Measurements from ENCODE around the gene URGCP. TPM values are rescaled to one million over a fixed set of nuclear protein-coding genes. Genes with fewer than 3 reads are reported as not detected.
A peak's percentile ranks its signal among the peaks of the same experiment; 100 is the strongest.

URGCP gene
- total RNA-seq, 2 experiments from 2014 or later = 18.8 to 19.4 TPM

GRCh38 chr7:43869006-43869866 is 37.2 kb downstream of the URGCP start, which contains the start of gene MRPS24:
TSS of gene MRPS24 (minus strand) at chr7:43869517. CDS start at chr7:43869495, 22 bp downstream.
- ChIA-PET CTCF (interaction anchor here (0.9 to 1.3 kb wide), 4 partner anchors 30 to 286 kb away, joined by 3 read pairs; partner anchors contain the start of gene STK17A), POLR2A (interaction anchor here (0.6 to 1.9 kb wide), 7 partner anchors 10 to 139 kb away, joined by 3 to 8 read pairs (median 4); partner anchors contain the start of gene COA1)
- Mint-ChIP-seq H3K4me1 (ENCODE audit: low read depth) (peaks cover 22% of the 10 kb centered on the region), H3K9me3 (peaks cover 1% of the 10 kb centered on the region), H3K4me3 (peak within 1 kb of the TSS; percentile 81), H3K27ac (peak within 1 kb of the TSS; percentile 87), H3K36me3 (ENCODE audit: low read depth) (peaks cover 26% of the 10 kb centered on the region), H3K27me3 (no peaks in the 10 kb centered on the region)
- TF ChIP-seq CTCF (IDR thresholded peaks at IDR 0.05) = no peak
- intact Hi-C loops (cut with micrococcal nuclease) = no loop called here
- ATAC-seq = peak; percentile 99
- peak; percentile 96 for DNase-seq

GRCh38 chr7:43868681-43869005 is 37.8 kb downstream of the URGCP start:
- H3K27me3 Mint-ChIP-seq = no peaks in the 10 kb centered on the region
- peaks cover 26% of the 10 kb centered on the region for H3K36me3 Mint-ChIP-seq (ENCODE audit: low read depth)
- H3K4me1 Mint-ChIP-seq (ENCODE audit: low read depth) = peaks cover 22% of the 10 kb centered on the region
- H3K4me3 Mint-ChIP-seq = peak overlapping the region; percentile 81
- ChIA-PET CTCF (interaction anchor here (1.1 to 1.3 kb wide), 2 partner anchors 139 to 182 kb away, joined by 3 read pairs; no protein-coding TSS in a partner anchor), POLR2A (interaction anchor here (0.8 to 1.9 kb wide), 4 partner anchors 11 to 139 kb away, joined by 4 to 8 read pairs (median 4); partner anchors contain the start of gene COA1)
- intact Hi-C loops (cut with micrococcal nuclease) = no loop called here
- peaks cover 1% of the 10 kb centered on the region for H3K9me3 Mint-ChIP-seq
- no peak for DNase-seq
- no peak for ATAC-seq
- peak overlapping the region; percentile 87 for H3K27ac Mint-ChIP-seq
- TF ChIP-seq CTCF (IDR thresholded peaks at IDR 0.05) = no peak

- H3K9me3 Mint-ChIP-seq = peaks cover 1% of the 10 kb centered on the region
Measured at GRCh38 chr7:43868181-43868580, 38.2 kb downstream of the URGCP start.

GRCh38 chr7:43865277-43865676 is 41.1 kb downstream of the URGCP start:
- CTCF ChIA-PET = interaction anchor here (2.0 kb wide), 1 partner anchor 26 kb away, joined by 4 read pairs; no protein-coding TSS in a partner anchor
- no peak overlapping the region for H3K27ac Mint-ChIP-seq

More at GRCh38 chr7:43868181-43868580, 38.2 kb downstream of the URGCP start:
- Mint-ChIP-seq H3K4me3 (peak overlapping the region; percentile 81), H3K27me3 (no peaks in the 10 kb centered on the region), H3K36me3 (ENCODE audit: low read depth) (peaks cover 26% of the 10 kb centered on the region), H3K27ac (peak overlapping the region; percentile 87), H3K4me1 (ENCODE audit: low read depth) (peaks cover 22% of the 10 kb centered on the region)
- intact Hi-C loops (cut with micrococcal nuclease) = no loop called here
- ATAC-seq (no peak), DNase-seq (no peak)
- TF ChIP-seq CTCF (IDR thresholded peaks at IDR 0.05) = no peak
- POLR2A ChIA-PET = interaction anchor here (1.1 to 1.9 kb wide), 2 partner anchors 21 to 138 kb away, joined by 4 to 8 read pairs; partner anchors contain the start of gene COA1
- CTCF ChIA-PET = interaction anchor here (1.3 kb wide), 1 partner anchor 138 kb away, joined by 3 read pairs; no protein-coding TSS in a partner anchor

More at GRCh38 chr7:43865277-43865676, 41.1 kb downstream of the URGCP start:
- no peak for ATAC-seq
- Mint-ChIP-seq H3K4me1 (ENCODE audit: low read depth) (peaks cover 13% of the 10 kb centered on the region), H3K36me3 (ENCODE audit: low read depth) (peaks cover 26% of the 10 kb centered on the region), H3K9me3 (peaks cover 1% of the 10 kb centered on the region), H3K4me3 (no peak overlapping the region), H3K27me3 (no peaks in the 10 kb centered on the region)
- no peak for DNase-seq
- no peak for TF ChIP-seq CTCF (IDR thresholded peaks at IDR 0.05)
- POLR2A ChIA-PET = interaction anchor here (0.6 kb wide), 1 partner anchor 58 kb away, joined by 4 read pairs; no protein-coding TSS in a partner anchor
- intact Hi-C loops (cut with micrococcal nuclease) = no loop called here
